Measurements from ENCODE around the gene ARMC6. TPM values are rescaled to one million over a fixed set of nuclear protein-coding genes. Genes with fewer than 3 reads are reported as not detected.

The ARMC6 gene
- total RNA-seq, 1 experiment from 2014 or later = 51.4 TPM

DNA sequence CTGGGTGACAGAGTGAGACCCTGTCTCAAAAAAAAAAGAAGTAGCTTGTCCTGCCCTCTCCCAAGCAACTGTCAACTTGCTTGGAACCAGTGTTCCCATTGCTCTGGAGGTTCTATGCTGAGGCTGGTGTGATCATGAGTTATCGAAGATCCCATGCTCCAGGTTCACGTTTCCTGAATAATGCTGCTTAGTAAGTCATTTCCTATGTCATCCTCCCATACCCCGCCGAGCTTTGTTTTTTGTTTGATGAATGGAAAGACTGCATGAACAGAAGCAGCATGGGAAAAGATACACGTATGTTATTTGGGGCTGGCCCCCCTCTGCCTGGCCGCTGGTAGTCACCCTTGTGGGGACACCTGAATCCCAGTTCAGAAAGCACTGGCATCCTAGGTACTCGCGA, 41.7 kb downstream of the ARMC6 start:
- Histone ChIP-seq H3K36me3 (ENCODE audit: control insufficient read depth, insufficient read depth, low read length) (no peaks in the 10 kb centered on the region), H3K9me3 (ENCODE audit: control insufficient read depth, insufficient read depth, low read depth, low read length) (no peaks in the 10 kb centered on the region), H3K27me3 (ENCODE audit: control insufficient read depth, insufficient read depth, low read length) (no peaks in the 10 kb centered on the region), H3K27ac (ENCODE audit: low read length) (no peak overlapping the region), H3K4me1 (ENCODE audit: control insufficient read depth, insufficient read depth, low read length) (no peaks in the 10 kb centered on the region), H3K4me3 (ENCODE audit: low read depth in 2 of 2, low read length in 2 of 2) (no peak overlapping the region)
- CTCF ChIA-PET = no interaction called here
- POLR2A ChIA-PET = no interaction called here
- DNase-seq (ENCODE audit: low read depth, low spot score) (no peak), ATAC-seq (no peak)
- TF ChIP-seq, protein P1, sequence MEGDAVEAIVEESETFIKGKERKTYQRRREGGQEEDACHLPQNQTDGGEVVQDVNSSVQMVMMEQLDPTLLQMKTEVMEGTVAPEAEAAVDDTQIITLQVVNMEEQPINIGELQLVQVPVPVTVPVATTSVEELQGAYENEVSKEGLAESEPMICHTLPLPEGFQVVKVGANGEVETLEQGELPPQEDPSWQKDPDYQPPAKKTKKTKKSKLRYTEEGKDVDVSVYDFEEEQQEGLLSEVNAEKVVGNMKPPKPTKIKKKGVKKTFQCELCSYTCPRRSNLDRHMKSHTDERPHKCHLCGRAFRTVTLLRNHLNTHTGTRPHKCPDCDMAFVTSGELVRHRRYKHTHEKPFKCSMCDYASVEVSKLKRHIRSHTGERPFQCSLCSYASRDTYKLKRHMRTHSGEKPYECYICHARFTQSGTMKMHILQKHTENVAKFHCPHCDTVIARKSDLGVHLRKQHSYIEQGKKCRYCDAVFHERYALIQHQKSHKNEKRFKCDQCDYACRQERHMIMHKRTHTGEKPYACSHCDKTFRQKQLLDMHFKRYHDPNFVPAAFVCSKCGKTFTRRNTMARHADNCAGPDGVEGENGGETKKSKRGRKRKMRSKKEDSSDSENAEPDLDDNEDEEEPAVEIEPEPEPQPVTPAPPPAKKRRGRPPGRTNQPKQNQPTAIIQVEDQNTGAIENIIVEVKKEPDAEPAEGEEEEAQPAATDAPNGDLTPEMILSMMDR (IDR thresholded peaks at IDR 0.05) = no peak
- TF ChIP-seq SIN3A (IDR thresholded peaks at IDR 0.05; ENCODE audit: borderline replicate concordance, insufficient read depth, low read depth, low read length) (no peak), TCF7L2 (IDR thresholded peaks at IDR 0.05; ENCODE audit: low read depth, low read length) (no peak), POLR2AphosphoS5 (IDR thresholded peaks at IDR 0.05; ENCODE audit: low read depth, low read length) (no peak)
- TF ChIP-seq, protein P2, sequence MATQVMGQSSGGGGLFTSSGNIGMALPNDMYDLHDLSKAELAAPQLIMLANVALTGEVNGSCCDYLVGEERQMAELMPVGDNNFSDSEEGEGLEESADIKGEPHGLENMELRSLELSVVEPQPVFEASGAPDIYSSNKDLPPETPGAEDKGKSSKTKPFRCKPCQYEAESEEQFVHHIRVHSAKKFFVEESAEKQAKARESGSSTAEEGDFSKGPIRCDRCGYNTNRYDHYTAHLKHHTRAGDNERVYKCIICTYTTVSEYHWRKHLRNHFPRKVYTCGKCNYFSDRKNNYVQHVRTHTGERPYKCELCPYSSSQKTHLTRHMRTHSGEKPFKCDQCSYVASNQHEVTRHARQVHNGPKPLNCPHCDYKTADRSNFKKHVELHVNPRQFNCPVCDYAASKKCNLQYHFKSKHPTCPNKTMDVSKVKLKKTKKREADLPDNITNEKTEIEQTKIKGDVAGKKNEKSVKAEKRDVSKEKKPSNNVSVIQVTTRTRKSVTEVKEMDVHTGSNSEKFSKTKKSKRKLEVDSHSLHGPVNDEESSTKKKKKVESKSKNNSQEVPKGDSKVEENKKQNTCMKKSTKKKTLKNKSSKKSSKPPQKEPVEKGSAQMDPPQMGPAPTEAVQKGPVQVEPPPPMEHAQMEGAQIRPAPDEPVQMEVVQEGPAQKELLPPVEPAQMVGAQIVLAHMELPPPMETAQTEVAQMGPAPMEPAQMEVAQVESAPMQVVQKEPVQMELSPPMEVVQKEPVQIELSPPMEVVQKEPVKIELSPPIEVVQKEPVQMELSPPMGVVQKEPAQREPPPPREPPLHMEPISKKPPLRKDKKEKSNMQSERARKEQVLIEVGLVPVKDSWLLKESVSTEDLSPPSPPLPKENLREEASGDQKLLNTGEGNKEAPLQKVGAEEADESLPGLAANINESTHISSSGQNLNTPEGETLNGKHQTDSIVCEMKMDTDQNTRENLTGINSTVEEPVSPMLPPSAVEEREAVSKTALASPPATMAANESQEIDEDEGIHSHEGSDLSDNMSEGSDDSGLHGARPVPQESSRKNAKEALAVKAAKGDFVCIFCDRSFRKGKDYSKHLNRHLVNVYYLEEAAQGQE (IDR thresholded peaks at IDR 0.05; ENCODE audit: insufficient read depth in 1 of 2, low read depth in 2 of 2, low read length in 1 of 2) = no peak
- in situ Hi-C loops (cut with HindIII; ENCODE audit: low pct_unique_long_range_greater_than_20kb, low sequenced_read_pairs) = no loop called here
- BruUV-seq (replicated peaks) = no TSS peak
- intact Hi-C loops (cut with micrococcal nuclease; ENCODE audit: unreplicated experiment) = no loop called here

DNA sequence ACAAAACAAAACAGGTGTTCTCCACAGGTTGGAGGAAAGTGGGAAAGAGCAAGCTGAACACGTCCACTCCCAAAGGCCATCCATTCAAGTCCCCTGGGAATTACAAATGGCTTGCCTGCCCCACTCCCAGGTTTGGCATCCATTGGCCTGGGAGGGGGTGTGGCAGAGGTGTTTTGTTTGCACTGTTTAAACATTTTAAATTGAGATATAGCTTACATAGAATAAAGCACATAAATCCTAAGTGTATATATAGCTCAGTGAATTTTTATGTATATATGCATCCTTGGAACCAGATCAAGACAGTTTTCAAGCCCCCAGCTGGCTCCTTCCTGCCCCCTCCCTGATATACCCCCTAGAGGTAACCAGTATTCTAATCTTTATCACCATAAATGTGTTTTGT, 43.1 kb downstream of the ARMC6 start:
- no peak for TF ChIP-seq TCF7L2 (IDR thresholded peaks at IDR 0.05; ENCODE audit: low read depth, low read length)
- TF ChIP-seq POLR2AphosphoS5 (IDR thresholded peaks at IDR 0.05; ENCODE audit: low read depth, low read length) = no peak
- TF ChIP-seq, protein P1 (IDR thresholded peaks at IDR 0.05) = no peak
- H3K27me3 ChIP-seq (ENCODE audit: control insufficient read depth, insufficient read depth, low read length) = no peaks in the 10 kb centered on the region
- ChIA-PET POLR2A (interaction anchor here (0.5 kb wide), 1 partner anchor 67 kb away, joined by 9 read pairs; no protein-coding TSS in a partner anchor), CTCF (no interaction called here)
- no peaks in the 10 kb centered on the region for H3K4me1 ChIP-seq (ENCODE audit: control insufficient read depth, insufficient read depth, low read length)
- H3K4me3 ChIP-seq (ENCODE audit: low read depth in 2 of 2, low read length in 2 of 2) = no peak overlapping the region
- H3K27ac ChIP-seq (ENCODE audit: low read length) = no peak overlapping the region
- DNase-seq (ENCODE audit: low read depth, low spot score) = no peak
- H3K9me3 ChIP-seq (ENCODE audit: control insufficient read depth, insufficient read depth, low read depth, low read length) = no peaks in the 10 kb centered on the region
- no TSS peak for BruUV-seq (replicated peaks)
- H3K36me3 ChIP-seq (ENCODE audit: control insufficient read depth, insufficient read depth, low read length) = no peaks in the 10 kb centered on the region
- intact Hi-C loops (cut with micrococcal nuclease; ENCODE audit: unreplicated experiment) (no loop called here), in situ Hi-C loops (cut with HindIII; ENCODE audit: low pct_unique_long_range_greater_than_20kb, low sequenced_read_pairs) (no loop called here)
- ATAC-seq = no peak
